Measurements from ENCODE around the gene SLC11A2. TPM values are rescaled to one million over a fixed set of nuclear protein-coding genes. Genes with fewer than 3 reads are reported as not detected.

SLC11A2 gene
- polyA plus RNA-seq, 1 of the 3 experiments (the other 2 are of a cell fraction): 27.7 TPM

- Histone ChIP-seq H3K36me3 (replicated peaks in 1 of 2; ENCODE audit: control insufficient read depth in 1 of 2, insufficient read depth in 2 of 2, low read length in 1 of 2) (peaks cover 25 to 45% of the 10 kb centered on the region in 2 experiments), H3K9ac (no peak overlapping the region), H2AFZ (ENCODE audit: low read depth) (no peak overlapping the region), H3K9me2 (no peaks in the 10 kb centered on the region), H3K9me3 (no peaks in the 10 kb centered on the region), H3K27ac (ENCODE audit: low read depth in 2 of 2, low read length in 1 of 2) (no peak overlapping the region), H4K20me1 (ENCODE audit: insufficient read depth) (peaks cover 47% of the 10 kb centered on the region), H3K4me2 (no peak overlapping the region), H3K4me1 (ENCODE audit: control insufficient read depth in 1 of 2, insufficient read depth in 2 of 2, low read depth in 1 of 2, low read length in 1 of 2) (peaks cover 4 to 5% of the 10 kb centered on the region in 2 experiments; a peak in 1 of 4 replicates), H3K27me3 (ENCODE audit: insufficient read depth) (no peaks in the 10 kb centered on the region), H3K79me2 (ENCODE audit: insufficient read depth) (peaks cover 75% of the 10 kb centered on the region), H3K4me3 (ENCODE audit: low read depth in 2 of 2, low read length in 1 of 2) (no peak overlapping the region), H3F3A (replicated peaks; ENCODE audit: insufficient read depth) (no peaks in the 10 kb centered on the region)
- CTCF ChIA-PET: interaction anchor here (0.9 to 1.4 kb wide), 3 partner anchors 14 to 266 kb away, joined by 3 to 4 read pairs (median 4); no protein-coding TSS in a partner anchor
- no peak for TF ChIP-seq JUND (IDR thresholded peaks at IDR 0.05)
- DNase-seq: no peak
- 93% methylated on average over 5 of the region's 5 CpGs for WGBS (ENCODE audit: low lambda C conversion rate)
- POLR2A ChIA-PET: interaction anchor here (1.6 kb wide), 1 partner anchor 8 kb away, joined by 9 read pairs; the partner anchor contains the start of gene CSRNP2
Measured at GRCh38 chr12:51075390-51075789, 49.2 kb upstream of the SLC11A2 start.

- 95% methylated on average over 2 of the region's 2 CpGs for WGBS (ENCODE audit: low lambda C conversion rate)
- no peaks in the 10 kb centered on the region for H3K27me3 ChIP-seq (ENCODE audit: insufficient read depth)
- CTCF ChIA-PET: no interaction called here
- H3F3A ChIP-seq (replicated peaks; ENCODE audit: insufficient read depth): no peaks in the 10 kb centered on the region
- no peak overlapping the region for H3K4me2 ChIP-seq
- peaks cover 23% of the 10 kb centered on the region for H4K20me1 ChIP-seq (ENCODE audit: insufficient read depth)
- POLR2A ChIA-PET: no interaction called here
- H3K4me1 ChIP-seq (ENCODE audit: control insufficient read depth in 1 of 2, insufficient read depth in 2 of 2, low read depth in 1 of 2, low read length in 1 of 2): no peaks in the 10 kb centered on the region
- peaks cover 50 to 64% of the 10 kb centered on the region in 2 experiments for H3K36me3 ChIP-seq (replicated peaks in 1 of 2; ENCODE audit: control insufficient read depth in 1 of 2, insufficient read depth in 2 of 2, low read length in 1 of 2)
- H3K9ac ChIP-seq: no peak overlapping the region
- H2AFZ ChIP-seq (ENCODE audit: low read depth): no peak overlapping the region
- TF ChIP-seq NRF1 (IDR thresholded peaks at IDR 0.05; ENCODE audit: low read depth, low read length) (no peak), IRF3 (IDR thresholded peaks at IDR 0.05; ENCODE audit: low read depth, low read length) (no peak), RFX5 (IDR thresholded peaks at IDR 0.05; ENCODE audit: low read length) (no peak), FOXJ3 (CRISPR knock-in tag; IDR thresholded peaks at IDR 0.05) (no peak), SIN3A (IDR thresholded peaks at IDR 0.05; ENCODE audit: borderline replicate concordance, low read depth, low read length) (no peak), USF1 (IDR thresholded peaks at IDR 0.05; ENCODE audit: borderline replicate concordance, low read depth) (no peak), FOSL2 (IDR thresholded peaks at IDR 0.05; ENCODE audit: borderline replicate concordance, low read depth) (no peak), NFIC (IDR thresholded peaks at IDR 0.05; ENCODE audit: borderline replicate concordance) (no peak), CTCF (IDR thresholded peaks at IDR 0.05) (no peak), SMC3 (IDR thresholded peaks at IDR 0.05; ENCODE audit: low read depth, low read length) (no peak), ELF1 (IDR thresholded peaks at IDR 0.05) (no peak), MEF2A (IDR thresholded peaks at IDR 0.05; ENCODE audit: borderline replicate concordance, low read depth) (no peak), RXRA (IDR thresholded peaks at IDR 0.05; ENCODE audit: borderline replicate concordance, low read depth) (no peak), YY1 (IDR thresholded peaks at IDR 0.05; ENCODE audit: low read depth) (no peak), EZH2phosphoT487 (IDR thresholded peaks at IDR 0.05; ENCODE audit: borderline replicate concordance, low read depth) (no peak), GABPA (IDR thresholded peaks at IDR 0.05; ENCODE audit: low read depth) (no peak), REST (IDR thresholded peaks at IDR 0.05; ENCODE audit: low read depth, low read length) (no peak)
- DNase-seq: no peak
- no peaks in the 10 kb centered on the region for H3K9me3 ChIP-seq
- H3K9me2 ChIP-seq: no peaks in the 10 kb centered on the region
- H3K27ac ChIP-seq (ENCODE audit: low read depth in 2 of 2, low read length in 1 of 2): no peak overlapping the region
- H3K79me2 ChIP-seq (ENCODE audit: insufficient read depth): peaks cover 41% of the 10 kb centered on the region
- H3K4me3 ChIP-seq (ENCODE audit: low read depth in 2 of 2, low read length in 1 of 2): no peak overlapping the region
Measured at GRCh38 chr12:51071663-51072062, 45.5 kb upstream of the SLC11A2 start.
